ENCODE data around the gene CRACDL.

CRACDL gene

DNA sequence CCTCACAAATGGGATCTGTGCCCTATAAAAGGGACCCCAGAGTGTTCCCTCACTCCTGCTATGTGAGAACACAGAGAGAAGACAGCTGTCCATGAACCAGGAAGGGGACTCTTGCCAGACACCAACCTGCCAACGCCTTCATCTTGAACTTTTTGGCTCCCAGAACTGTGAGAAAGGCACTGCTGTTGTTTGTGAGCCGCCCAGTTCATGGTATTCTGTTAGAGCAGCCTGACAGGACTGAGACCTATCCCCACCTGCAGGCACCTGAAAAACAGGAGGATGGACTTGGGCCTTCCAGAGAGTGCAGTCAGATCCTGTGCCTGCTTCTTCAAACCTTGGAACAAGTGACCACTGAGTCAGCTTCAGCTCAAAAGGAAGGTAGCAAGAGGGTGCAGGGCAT is 51.4 kb downstream of the CRACDL start:
- H3K79me2 ChIP-seq (ENCODE audit: insufficient read depth, low read length), result no peaks in the 10 kb centered on the region
- no peaks in the 10 kb centered on the region for H4K20me1 ChIP-seq (ENCODE audit: low read depth, low read length)
- H3K9me2 ChIP-seq (replicated peaks; ENCODE audit: insufficient read depth, low read length), result no peaks in the 10 kb centered on the region
- no peak overlapping the region for H3K4me2 ChIP-seq (ENCODE audit: low read depth, low read length, poor library complexity, severe bottlenecking)
- no peak overlapping the region for H3K27ac ChIP-seq (ENCODE audit: low read depth, low read length)
- H3K4me3 ChIP-seq (ENCODE audit: insufficient read depth, low read length, poor library complexity, severe bottlenecking), result no peak overlapping the region
- no peak overlapping the region for H3K9ac ChIP-seq (ENCODE audit: low read length)
- TF ChIP-seq, protein P1, sequence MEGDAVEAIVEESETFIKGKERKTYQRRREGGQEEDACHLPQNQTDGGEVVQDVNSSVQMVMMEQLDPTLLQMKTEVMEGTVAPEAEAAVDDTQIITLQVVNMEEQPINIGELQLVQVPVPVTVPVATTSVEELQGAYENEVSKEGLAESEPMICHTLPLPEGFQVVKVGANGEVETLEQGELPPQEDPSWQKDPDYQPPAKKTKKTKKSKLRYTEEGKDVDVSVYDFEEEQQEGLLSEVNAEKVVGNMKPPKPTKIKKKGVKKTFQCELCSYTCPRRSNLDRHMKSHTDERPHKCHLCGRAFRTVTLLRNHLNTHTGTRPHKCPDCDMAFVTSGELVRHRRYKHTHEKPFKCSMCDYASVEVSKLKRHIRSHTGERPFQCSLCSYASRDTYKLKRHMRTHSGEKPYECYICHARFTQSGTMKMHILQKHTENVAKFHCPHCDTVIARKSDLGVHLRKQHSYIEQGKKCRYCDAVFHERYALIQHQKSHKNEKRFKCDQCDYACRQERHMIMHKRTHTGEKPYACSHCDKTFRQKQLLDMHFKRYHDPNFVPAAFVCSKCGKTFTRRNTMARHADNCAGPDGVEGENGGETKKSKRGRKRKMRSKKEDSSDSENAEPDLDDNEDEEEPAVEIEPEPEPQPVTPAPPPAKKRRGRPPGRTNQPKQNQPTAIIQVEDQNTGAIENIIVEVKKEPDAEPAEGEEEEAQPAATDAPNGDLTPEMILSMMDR (IDR thresholded peaks at IDR 0.05; ENCODE audit: insufficient read depth, low read length, poor library complexity, severe bottlenecking), result no peak
- TF ChIP-seq EZH2phosphoT487 (conservative IDR thresholded peaks at IDR 0.05; ENCODE audit: low read length), result no peak
- no peaks in the 10 kb centered on the region for H3K36me3 ChIP-seq (ENCODE audit: low read length)
- no peaks in the 10 kb centered on the region for H3K9me3 ChIP-seq (ENCODE audit: insufficient read depth, low read length)
- no peaks in the 10 kb centered on the region for H3F3A ChIP-seq (ENCODE audit: insufficient read depth)
- H3K27me3 ChIP-seq (ENCODE audit: low read length), result no peaks in the 10 kb centered on the region
- H2AFZ ChIP-seq (ENCODE audit: low read depth, low read length, severe bottlenecking), result no peak overlapping the region

DNA sequence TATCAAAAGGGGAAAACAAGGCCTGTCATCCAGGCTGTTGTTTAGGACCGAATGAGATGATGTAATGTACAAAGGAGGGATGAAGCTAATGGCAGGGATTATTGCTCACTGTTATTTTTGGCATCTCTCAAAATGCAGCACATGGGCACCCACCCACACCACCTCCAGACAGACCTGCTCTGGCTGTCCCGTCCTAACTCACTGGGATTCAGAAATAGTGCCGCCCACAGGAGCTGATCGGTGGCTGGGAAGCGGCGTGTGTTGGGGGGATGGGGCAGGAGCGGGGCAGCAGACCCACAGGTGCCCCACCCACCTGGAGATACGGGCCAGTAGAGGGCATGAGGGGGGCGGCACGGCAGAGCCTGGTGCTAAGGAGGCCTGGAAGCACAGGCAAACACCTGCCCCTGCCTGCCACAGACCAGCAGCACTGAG is 52.2 kb downstream of the CRACDL start:
- TF ChIP-seq, protein P1 (IDR thresholded peaks at IDR 0.05; ENCODE audit: insufficient read depth, low read length, poor library complexity, severe bottlenecking), result no peak
- no peak for TF ChIP-seq EZH2phosphoT487 (conservative IDR thresholded peaks at IDR 0.05; ENCODE audit: low read length)
- no peak overlapping the region for H3K9ac ChIP-seq (ENCODE audit: low read length)
- H3F3A ChIP-seq (ENCODE audit: insufficient read depth), result no peaks in the 10 kb centered on the region
- H2AFZ ChIP-seq (ENCODE audit: low read depth, low read length, severe bottlenecking), result no peak overlapping the region
- no peak overlapping the region for H3K4me2 ChIP-seq (ENCODE audit: low read depth, low read length, poor library complexity, severe bottlenecking)
- no peaks in the 10 kb centered on the region for H3K79me2 ChIP-seq (ENCODE audit: insufficient read depth, low read length)
- no peaks in the 10 kb centered on the region for H3K9me3 ChIP-seq (ENCODE audit: insufficient read depth, low read length)
- H3K36me3 ChIP-seq (ENCODE audit: low read length), result no peaks in the 10 kb centered on the region
- no peak overlapping the region for H3K4me3 ChIP-seq (ENCODE audit: insufficient read depth, low read length, poor library complexity, severe bottlenecking)
- no peak overlapping the region for H3K27ac ChIP-seq (ENCODE audit: low read depth, low read length)
- no peaks in the 10 kb centered on the region for H4K20me1 ChIP-seq (ENCODE audit: low read depth, low read length)
- H3K27me3 ChIP-seq (ENCODE audit: low read length), result no peaks in the 10 kb centered on the region
- H3K9me2 ChIP-seq (replicated peaks; ENCODE audit: insufficient read depth, low read length), result no peaks in the 10 kb centered on the region

GRCh38 chr2:98882971-98883779 is 52.9 kb downstream of the CRACDL start:
- Histone ChIP-seq H3K9me3 (ENCODE audit: insufficient read depth, low read length) (no peaks in the 10 kb centered on the region), H3K27me3 (ENCODE audit: low read length) (no peaks in the 10 kb centered on the region), H3F3A (ENCODE audit: insufficient read depth) (no peaks in the 10 kb centered on the region), H3K27ac (ENCODE audit: low read depth, low read length) (no peak overlapping the region), H3K4me2 (ENCODE audit: low read depth, low read length, poor library complexity, severe bottlenecking) (no peak overlapping the region), H3K36me3 (ENCODE audit: low read length) (no peaks in the 10 kb centered on the region), H3K79me2 (ENCODE audit: insufficient read depth, low read length) (no peaks in the 10 kb centered on the region), H3K9ac (ENCODE audit: low read length) (no peak overlapping the region), H3K4me3 (ENCODE audit: insufficient read depth, low read length, poor library complexity, severe bottlenecking) (no peak overlapping the region), H3K9me2 (replicated peaks; ENCODE audit: insufficient read depth, low read length) (no peaks in the 10 kb centered on the region), H2AFZ (ENCODE audit: low read depth, low read length, severe bottlenecking) (no peak overlapping the region), H4K20me1 (ENCODE audit: low read depth, low read length) (no peaks in the 10 kb centered on the region)
- no peak for TF ChIP-seq EZH2phosphoT487 (conservative IDR thresholded peaks at IDR 0.05; ENCODE audit: low read length)
- TF ChIP-seq, protein P1 (IDR thresholded peaks at IDR 0.05; ENCODE audit: insufficient read depth, low read length, poor library complexity, severe bottlenecking), result no peak
